AG04450 (cell line): ENCODE measurements around the gene FXYD5. TPM values are rescaled to one million over a fixed set of nuclear protein-coding genes. Genes with fewer than 3 reads are reported as not detected.

Experiments
- CTCF ChIA-PET: fragments of 300-600, 350-600 bp; formaldehyde crosslinking; extraction: SDS; loops from one replicate; lab custom pipeline; 2022; ENCODE audit warnings: antibody characterized with exemption, inconsistent platforms; lab: Charles Lee
- POLR2A ChIA-PET: fragments of 350-600 bp; formaldehyde crosslinking; extraction: SDS; loops from one replicate; lab custom pipeline; 2021; ENCODE audit warnings: antibody characterized with exemption, inconsistent platforms; lab: Yijun Ruan, JAX
- DNase-seq: peaks from one replicate; pipeline ENCODE4 v3.0.0-alpha.2; 2011; ENCODE audit warnings: low read depth, low spot score
- H3K27ac ChIP-seq: one replicate; pipeline ENCODE4 v1.5.1; 2012; ENCODE audit warnings: low read depth, low read length, control low read depth
- H3K27me3 ChIP-seq: one replicate; pipeline ENCODE4 v1.6.0; 2012; ENCODE audit warnings: low read length; ENCODE audit not compliant: control insufficient read depth, insufficient read depth
- H3K4me3 ChIP-seq: 2 replicates; pipeline ENCODE4 v1.5.1; 2011; ENCODE audit warnings: mild to moderate bottlenecking, low read depth, low read length, control low read depth
- H3K9me3 ChIP-seq: 2 replicates; pipeline ENCODE4 v1.5.1; 2012; ENCODE audit warnings: low read length; ENCODE audit not compliant: control insufficient read depth, insufficient read depth
- polyA plus RNA-seq: library from polyadenylated mRNA; depleted of rRNA; stranded (reverse); fragments of >200 nt; gene quantifications from 2 replicates; pipeline ENCODE4 v1.2.3, GENCODE V29; 2011; rRNA removed
- small RNA-seq: library from RNA; depleted of rRNA; stranded (forward); fragments of <200 nt; gene quantifications from one replicate; pipeline ENCODE3, GENCODE V24; 2012; ENCODE audit warnings: low read depth; ENCODE audit not compliant: insufficient read length
- TF ChIP-seq, protein P1 (sequence below): IDR thresholded peaks from 2 replicates; pipeline ENCODE4 v1.5.1; 2011; ENCODE audit warnings: low read depth, low read length, control low read depth, inconsistent platforms

Gene FXYD5
- polyA plus RNA-seq, 1 experiment, result 80.3 TPM

DNA sequence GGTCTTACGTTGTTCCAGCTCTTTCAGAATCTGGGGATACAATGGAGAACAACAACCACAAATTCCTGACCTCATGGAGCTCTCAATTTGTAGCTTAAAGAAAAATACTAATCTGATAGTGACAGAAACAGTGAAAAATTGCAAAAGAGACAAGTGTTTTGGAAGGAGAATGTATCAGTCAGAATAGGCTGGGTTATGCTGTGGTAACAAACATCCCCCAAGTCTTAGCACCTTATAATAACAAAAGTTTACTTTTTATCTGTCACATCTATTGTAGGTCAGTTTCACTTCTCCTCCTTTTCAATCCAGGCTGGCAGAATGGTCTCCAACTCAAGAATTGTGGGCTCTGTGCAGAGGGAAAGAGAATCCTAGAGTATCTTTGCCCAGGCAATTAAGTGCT is 64.5 kb downstream of the FXYD5 start:
- DNase-seq, result no peak
- no peak overlapping the region for H3K27ac ChIP-seq
- CTCF ChIA-PET, result no interaction called here
- TF ChIP-seq, protein P1, sequence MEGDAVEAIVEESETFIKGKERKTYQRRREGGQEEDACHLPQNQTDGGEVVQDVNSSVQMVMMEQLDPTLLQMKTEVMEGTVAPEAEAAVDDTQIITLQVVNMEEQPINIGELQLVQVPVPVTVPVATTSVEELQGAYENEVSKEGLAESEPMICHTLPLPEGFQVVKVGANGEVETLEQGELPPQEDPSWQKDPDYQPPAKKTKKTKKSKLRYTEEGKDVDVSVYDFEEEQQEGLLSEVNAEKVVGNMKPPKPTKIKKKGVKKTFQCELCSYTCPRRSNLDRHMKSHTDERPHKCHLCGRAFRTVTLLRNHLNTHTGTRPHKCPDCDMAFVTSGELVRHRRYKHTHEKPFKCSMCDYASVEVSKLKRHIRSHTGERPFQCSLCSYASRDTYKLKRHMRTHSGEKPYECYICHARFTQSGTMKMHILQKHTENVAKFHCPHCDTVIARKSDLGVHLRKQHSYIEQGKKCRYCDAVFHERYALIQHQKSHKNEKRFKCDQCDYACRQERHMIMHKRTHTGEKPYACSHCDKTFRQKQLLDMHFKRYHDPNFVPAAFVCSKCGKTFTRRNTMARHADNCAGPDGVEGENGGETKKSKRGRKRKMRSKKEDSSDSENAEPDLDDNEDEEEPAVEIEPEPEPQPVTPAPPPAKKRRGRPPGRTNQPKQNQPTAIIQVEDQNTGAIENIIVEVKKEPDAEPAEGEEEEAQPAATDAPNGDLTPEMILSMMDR, result no peak
- POLR2A ChIA-PET, result no interaction called here
- no peak overlapping the region for H3K4me3 ChIP-seq
- no peaks in the 10 kb centered on the region for H3K27me3 ChIP-seq
- H3K9me3 ChIP-seq, result no peaks in the 10 kb centered on the region; the same call in 1 of the 2 replicates

Small RNA genes lying within 50 kb of the gene (small RNA-seq; reads per million reads assigned to genes)
- gene AC020907.2, result not detected

Other genes with a start within 250 kb of the FXYD5 start
- gene ZNF30, start 227.8 kb upstream of the FXYD5 start, polyA plus RNA-seq, result 2.1 and 3.1 TPM in 2 replicates
- gene ZNF792, start 190.5 kb upstream of the FXYD5 start, polyA plus RNA-seq, result 3.9 and 4.0 TPM in 2 replicates
- 53.2 and 57.7 TPM in 2 replicates for gene GRAMD1A, start 154.4 kb upstream of the FXYD5 start, polyA plus RNA-seq
- gene SCN1B, start 124.3 kb upstream of the FXYD5 start, polyA plus RNA-seq, result 5.7 and 5.8 TPM in 2 replicates
- not detected in 2 replicates for gene HPN, start 113.0 kb upstream of the FXYD5 start, polyA plus RNA-seq
- gene FXYD3, start 38.9 kb upstream of the FXYD5 start, polyA plus RNA-seq, result not detected in 2 replicates
- 0.07 TPM in 1 of 2 replicates, not detected in the other for gene LGI4, start 19.7 kb upstream of the FXYD5 start, polyA plus RNA-seq
- 1.3 and 1.4 TPM in 2 replicates for gene FXYD1, start 15.9 kb upstream of the FXYD5 start, polyA plus RNA-seq
- gene FXYD7, start 11.5 kb upstream of the FXYD5 start, polyA plus RNA-seq, result not detected in 2 replicates
- gene FAM187B, start 74.0 kb downstream of the FXYD5 start, polyA plus RNA-seq, result not detected in 2 replicates
- gene LSR, start 94.3 kb downstream of the FXYD5 start, polyA plus RNA-seq, result 0.32 and 0.33 TPM in 2 replicates
- 55.6 and 58.6 TPM in 2 replicates for gene USF2, start 114.2 kb downstream of the FXYD5 start, polyA plus RNA-seq
- not detected in 2 replicates for gene HAMP, start 127.8 kb downstream of the FXYD5 start, polyA plus RNA-seq
- not detected in 2 replicates for gene MAG, start 137.4 kb downstream of the FXYD5 start, polyA plus RNA-seq
- not detected in 2 replicates for gene CD22, start 174.5 kb downstream of the FXYD5 start, polyA plus RNA-seq
- gene FFAR1, start 193.2 kb downstream of the FXYD5 start, polyA plus RNA-seq, result not detected in 2 replicates
- not detected in 2 replicates for gene FFAR3, start 203.7 kb downstream of the FXYD5 start, polyA plus RNA-seq
- not detected in 2 replicates for gene GPR42, start 216.3 kb downstream of the FXYD5 start, polyA plus RNA-seq